GM18873 (cell line): ENCODE results near the gene RUSF1.
"Not testable (repeated sequence)": the region's sequence is repeated elsewhere in the genome, so short reads cannot be mapped to it uniquely, and the experiment has no call there.

Source experiments
- ATAC-seq: cut with Tn5 transposase; IDR thresholded peaks from one replicate; pipeline ENCODE4 v1.9.1; 2021; ENCODE audit warnings: mild to moderate bottlenecking, moderate library complexity, moderate number of reproducible peaks; ENCODE audit not compliant: unreplicated experiment, low FRiP score

The RUSF1 gene

DNA sequence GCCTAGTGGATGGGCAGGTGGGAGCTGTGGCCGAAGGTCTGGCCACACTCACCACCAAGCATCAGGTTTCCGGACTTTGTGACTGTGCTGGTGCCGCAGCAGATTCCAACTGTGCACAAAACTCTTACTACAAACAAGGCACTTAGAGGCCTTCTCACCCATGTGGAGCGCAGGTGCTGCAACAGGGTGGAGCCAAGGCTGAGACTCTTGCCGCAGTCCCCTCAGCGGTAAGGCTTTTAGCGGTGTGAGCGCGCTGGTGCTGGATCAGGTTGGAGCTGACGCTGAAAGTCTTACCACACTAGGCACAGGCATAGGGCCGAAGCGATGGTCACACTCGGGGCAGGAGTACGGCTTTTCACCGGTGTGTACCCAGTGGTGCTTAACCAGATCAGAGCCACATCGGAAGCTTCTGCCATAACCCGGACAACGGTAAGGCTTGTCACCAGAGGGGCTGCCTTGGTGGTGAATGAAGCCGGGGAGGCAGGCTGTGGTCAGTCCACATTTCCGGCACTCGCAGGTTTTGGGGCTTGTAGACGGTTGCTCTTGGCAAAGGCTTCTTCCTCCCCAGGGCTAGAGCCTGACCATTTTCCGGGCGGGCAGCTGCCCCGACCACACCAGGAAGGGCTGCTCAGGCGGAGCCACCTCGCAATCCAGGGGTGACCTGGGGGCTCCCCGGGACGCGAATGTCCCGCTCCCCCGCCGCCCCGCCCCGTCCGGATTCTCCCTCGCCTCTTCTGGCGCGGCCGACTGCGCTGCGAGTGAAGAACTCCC is 49.9 kb downstream of the RUSF1 start:
- ATAC-seq, result peak; percentile 6

DNA sequence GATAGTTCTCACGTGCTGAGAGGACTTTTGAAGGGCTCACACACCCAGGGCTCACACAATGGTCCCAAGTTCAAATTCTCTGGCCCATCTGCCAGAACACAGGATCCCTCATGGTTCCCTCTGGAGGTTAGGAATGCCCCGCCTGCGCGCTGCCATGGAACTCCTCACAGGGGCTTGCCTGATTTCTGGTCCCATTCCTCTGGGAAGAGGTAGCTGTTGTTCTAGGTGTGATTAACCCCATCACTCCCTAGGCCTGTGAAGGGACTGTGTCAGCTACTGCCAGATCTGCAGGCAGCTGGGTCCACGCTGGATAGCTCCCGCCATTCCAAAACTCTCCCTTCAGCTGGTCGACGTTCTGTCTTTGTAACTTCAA is 51.2 kb downstream of the RUSF1 start:
- no peak for ATAC-seq

DNA sequence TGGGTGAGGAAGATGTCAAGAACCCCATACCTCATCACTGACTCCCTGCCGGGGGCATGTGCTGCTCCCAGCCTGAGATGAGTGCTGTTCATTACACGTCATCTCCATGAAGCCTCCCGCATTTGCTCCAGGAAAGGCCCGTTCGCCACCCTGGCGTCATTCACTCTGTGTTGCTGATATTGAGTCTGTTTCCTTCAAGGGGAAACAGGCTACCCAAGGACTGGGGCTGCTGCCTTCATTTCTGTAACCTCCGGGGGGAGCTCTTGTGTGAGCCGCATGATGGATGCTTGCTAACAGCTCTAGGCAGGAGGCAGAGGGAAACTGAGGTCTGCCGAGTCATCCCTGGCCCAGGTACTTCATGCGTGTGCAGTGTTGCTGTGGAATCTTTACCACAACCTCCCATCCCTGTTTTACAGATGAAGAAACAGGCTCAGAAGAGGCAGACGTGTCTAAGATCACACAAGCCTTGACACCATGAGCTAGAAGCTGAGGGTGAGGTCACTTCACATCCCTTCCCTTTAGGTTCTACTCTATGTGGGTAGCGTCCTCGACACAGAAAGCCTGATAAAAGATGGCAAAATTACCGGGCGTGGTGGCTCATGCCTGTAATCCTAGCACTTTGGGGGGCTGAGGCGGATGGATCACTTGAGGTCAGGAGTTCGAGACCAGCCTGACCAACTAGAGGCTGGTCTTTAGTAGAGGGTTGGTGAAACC is 52.4 kb downstream of the RUSF1 start:
- ATAC-seq, result no peak

DNA sequence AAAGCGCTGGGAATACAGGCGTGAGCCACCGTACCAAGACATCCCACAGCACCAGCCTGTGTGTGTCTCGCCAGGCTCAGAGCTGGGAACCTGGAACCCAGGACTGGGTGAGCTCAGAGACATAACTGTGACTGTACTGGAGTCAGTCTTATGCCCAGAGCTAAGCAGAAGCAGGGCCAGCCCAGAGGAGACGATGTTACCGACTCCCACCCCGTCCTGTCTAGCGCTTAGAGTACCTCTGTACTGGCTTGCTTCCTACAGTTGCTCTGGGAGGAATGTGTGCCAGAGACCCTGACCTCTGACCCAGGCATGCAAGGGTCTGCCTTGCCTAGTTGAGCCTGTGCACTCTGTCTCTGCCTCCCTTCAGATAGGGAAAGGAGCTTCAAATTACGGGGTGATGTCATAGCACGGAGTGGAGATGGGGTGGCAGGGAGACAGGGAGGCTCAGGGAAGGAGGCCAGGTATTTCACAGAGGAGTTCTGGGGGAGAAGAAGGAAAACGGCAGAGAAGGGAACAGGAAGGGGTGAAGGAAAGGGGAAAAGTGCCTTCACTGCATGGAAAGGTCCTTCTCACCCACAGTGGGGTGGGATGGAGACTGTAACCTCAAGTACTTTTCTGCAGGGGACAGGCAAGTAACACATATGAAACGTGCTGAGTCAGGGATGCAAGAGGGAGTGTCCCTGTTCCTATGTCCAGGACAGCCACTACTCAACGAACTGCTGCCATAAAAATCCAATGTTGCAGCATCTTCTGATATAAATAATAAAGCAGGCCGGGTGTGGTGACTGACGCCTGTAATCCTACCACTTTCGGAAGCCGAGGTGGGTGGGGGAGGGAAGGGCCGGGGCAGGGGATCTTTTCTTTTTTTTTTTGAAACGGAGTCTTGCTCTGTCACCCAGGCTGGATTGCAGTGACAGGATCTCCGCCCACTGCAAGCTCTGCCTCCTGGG is 54.7 kb downstream of the RUSF1 start:
- no peak for ATAC-seq

DNA sequence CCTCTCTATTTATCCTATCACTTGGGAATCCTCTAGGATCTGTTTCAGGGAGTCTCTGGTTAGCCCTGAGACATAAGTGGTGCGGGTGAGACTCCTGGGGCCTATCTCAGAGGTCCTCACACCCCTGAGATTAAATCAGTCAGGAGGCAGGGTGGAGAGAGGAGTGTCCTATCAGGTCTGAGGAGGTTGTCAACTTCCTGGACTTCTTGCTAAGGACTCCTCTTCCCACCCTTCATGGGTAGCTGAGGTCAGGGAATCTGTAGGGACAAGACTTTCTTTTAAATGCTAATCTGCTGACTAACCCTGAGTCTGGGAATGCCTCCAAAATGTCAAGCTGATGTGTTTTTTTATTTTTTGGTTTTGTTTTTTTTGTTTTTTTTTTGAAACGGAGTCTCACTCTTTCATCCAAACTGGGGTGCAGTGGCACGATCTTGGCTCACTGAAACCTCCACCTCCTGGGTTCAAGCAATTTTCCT is 55.5 kb downstream of the RUSF1 start:
- no peak for ATAC-seq

DNA sequence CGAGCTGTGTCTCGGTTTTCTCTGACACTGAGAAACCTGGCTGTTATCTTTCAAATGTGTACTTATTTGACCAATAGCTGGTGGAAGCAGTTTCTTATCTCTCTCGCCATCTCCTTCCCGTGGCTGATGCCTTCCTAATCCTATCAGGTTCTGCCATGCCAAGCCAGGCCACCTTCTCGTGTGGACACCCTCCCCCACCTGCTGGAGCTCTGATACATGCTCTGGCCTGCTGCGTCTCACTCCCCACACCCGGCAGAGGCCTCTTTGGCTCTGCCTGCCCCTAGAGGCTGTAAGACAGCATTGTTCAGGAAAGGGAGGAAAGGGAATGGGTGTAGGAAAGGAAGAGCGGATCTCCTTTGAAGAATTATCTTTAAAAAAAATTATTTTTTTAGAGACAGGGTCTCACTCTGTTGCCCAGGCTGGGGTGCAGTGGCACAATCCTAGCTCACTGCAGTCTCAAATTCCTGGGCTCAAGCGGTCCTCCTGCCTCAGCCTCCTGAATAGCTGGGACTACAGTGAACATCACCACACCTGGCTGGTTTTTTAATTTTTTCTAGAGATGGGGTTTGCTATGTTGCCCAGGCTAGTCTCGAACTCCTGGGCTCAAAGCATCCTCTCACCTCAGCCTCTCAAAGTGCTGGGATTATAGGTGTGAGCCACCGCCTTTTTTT is 56.4 kb downstream of the RUSF1 start:
- no peak for ATAC-seq

DNA sequence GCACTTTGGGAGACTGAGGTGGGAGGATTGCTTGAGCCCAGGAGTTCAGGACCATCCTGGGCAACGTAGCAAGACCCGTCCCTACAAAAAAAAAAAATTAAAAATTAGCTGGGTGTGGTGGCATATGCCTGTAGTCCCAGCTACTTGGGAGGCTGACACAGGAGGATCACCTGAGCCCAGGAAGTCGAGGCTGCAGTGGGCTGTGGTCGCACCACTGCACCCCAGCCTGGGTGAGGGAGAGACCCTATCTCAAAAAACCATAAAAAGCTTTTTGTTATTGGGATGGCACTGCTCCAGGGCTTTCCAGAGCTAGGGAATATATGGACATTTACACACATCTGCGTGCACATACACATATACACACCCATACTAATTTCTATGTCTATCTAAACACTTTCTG is 57.0 kb downstream of the RUSF1 start:
- ATAC-seq, result no peak

DNA sequence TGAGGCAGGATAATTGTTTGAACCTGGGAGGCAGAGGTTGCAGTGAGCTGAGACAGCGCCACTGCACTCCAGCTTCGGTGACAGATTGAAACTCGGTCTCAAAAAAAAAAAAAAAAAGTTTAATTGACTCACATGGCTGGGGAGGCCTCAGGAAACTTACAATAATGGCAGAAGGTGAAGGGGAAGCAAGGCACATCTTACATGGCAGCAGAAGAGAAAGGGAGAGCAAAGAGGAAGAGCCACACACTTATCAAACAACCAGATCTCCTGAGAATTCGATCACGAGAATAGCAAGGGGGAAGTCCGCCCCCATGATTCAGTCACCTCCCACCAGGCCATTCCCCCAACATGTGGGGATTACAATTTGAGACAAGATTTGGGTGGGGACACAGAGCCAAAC is 62.3 kb downstream of the RUSF1 start:
- not testable (repeated sequence) for ATAC-seq

DNA sequence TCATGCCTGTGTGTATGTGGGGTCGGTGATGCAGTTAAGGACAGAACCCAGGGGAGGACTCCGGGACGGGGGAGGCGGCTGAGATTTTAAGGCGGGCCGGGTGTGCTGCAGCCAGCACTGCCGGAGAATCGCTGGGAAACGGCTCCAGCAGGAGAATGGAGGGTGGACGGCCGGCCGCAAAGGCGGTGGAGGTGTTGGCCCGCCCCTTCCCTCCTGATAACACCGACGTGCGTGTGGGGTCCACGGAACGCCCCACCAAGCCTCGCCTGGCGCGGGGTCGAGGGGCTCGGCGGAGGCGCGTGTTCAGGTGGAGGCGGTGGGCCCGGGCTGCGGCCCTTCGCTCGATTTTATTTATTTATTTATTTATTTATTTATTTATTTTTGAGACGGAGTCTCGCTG is 66.2 kb downstream of the RUSF1 start:
- ATAC-seq, result no peak

DNA sequence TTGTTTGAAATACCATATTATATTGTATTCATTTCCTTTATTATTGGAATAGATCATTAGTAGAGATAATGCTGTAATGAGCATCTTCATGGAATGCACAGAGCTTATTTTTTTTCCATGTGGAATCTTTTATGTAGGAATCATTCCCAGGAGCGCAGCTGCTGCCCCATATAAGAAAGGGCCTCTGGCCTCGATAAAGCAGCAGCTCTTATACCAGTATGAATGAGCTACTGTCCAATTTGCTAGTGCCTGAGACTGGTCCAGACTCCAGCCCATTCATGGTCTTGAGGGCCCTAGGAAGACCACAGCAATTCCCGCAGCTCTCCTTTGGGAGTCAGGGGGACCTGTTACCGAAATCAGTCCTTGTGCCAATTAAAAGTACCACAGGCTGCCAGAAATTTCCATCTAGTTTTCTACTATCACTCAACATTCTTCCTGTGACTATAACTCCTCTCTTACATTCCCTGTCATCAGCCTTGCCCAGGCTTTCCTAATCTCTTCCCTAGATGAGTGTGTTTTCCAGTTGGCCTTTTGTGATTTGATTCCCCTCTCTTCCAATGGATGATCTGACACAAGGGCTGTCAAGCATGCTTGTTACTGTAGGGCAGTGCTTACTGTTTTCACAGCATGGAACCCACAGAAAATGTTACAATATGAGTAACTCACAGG is 67.5 kb downstream of the RUSF1 start:
- no peak for ATAC-seq

DNA sequence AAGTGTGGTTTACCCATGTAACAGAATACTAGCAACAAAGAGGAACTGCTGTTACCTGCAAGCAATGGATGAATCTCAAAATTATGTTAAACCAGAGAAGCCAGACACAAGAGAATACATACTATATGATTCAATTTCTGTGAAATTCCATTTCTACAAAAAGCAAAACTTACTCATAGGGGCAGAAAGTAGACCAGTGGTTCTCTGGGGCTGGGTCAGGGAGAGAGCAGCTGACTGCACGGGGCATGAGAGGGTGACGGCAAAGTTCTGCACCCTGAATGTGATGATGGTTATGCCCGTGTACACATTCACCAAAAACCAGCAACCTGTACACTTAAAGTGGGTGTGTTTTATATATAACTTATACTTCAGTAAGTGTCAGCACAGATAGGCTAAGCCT is 68.7 kb downstream of the RUSF1 start:
- no peak for ATAC-seq
